Central memory CD8-positive, alpha-beta T cell (primary cell): Measurements from ENCODE around the gene BRD4.
A peak's percentile ranks its signal among the peaks of the same experiment; 100 is the strongest.
"Not testable (repeated sequence)": the region's sequence is repeated elsewhere in the genome, so short reads cannot be mapped to it uniquely, and the experiment has no call there.

Experiments used
- ATAC-seq: fragments of 150-1000 bp; cut with Tn5 transposase; replicated peaks from 2 replicates; pipeline ENCODE4 v1.10.0; 2022; ENCODE audit warnings: mild to moderate bottlenecking, moderate FRiP score, moderate number of reproducible peaks; ENCODE audit not compliant: poor library complexity, severe bottlenecking; ENCODE audit errors: extremely low read depth
- DNase-seq, 2 donors: peaks; one replicate each; pipeline ENCODE4 v3.0.0; 2021; ENCODE audit warnings: low spot score in 2 of 2
- H3K27ac Mint-ChIP-seq: one replicate; pipeline ENCODE4 v1.8.0; 2022; ENCODE audit warnings: low read depth, mild to moderate bottlenecking, moderate library complexity, mixed read lengths
- H3K27me3 Mint-ChIP-seq: one replicate; pipeline ENCODE4 v1.8.0; 2022; ENCODE audit warnings: mixed read lengths
- H3K36me3 Mint-ChIP-seq: one replicate; pipeline ENCODE4 v1.8.0; 2022; ENCODE audit warnings: mild to moderate bottlenecking, moderate library complexity, mixed read lengths; ENCODE audit not compliant: insufficient read depth
- H3K4me1 Mint-ChIP-seq: one replicate; pipeline ENCODE4 v1.8.0; 2022; ENCODE audit warnings: mixed read lengths
- H3K4me3 Mint-ChIP-seq: one replicate; pipeline ENCODE4 v1.8.0; 2022; ENCODE audit warnings: mild to moderate bottlenecking, moderate library complexity, mixed read lengths
- H3K9me3 Mint-ChIP-seq: one replicate; pipeline ENCODE4 v1.8.0; 2022; ENCODE audit warnings: mixed read lengths

BRD4 gene

DNA sequence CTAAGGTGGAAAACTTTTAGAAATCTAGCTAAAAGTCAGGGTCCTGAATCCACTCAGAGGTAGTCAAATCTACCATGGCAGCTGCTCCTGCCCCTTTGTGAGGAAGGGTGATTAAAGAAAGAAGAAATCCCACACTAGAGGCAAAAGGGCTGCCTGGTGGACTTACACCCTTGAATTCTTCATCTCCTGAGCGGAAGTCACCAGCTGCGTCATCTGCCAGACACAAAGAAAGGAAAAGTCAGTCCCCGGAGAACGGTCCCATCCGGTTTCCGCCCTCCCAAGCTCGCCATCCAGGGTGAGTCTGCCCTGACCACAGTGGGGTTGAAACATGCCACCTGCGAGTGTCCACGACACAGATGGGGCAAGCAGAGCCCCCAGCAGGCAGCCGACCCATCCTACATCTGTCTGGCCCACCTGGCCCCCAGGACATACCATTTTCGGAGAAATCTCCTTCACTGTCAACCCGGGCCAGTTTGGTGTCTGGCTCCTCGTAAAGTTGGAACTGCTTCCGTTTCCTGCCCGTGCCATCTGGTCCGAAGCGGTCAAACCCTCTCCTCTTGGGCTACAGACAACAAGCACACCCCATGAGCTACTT, 39.5 kb upstream of the BRD4 start:
- peaks cover 62% of the 10 kb centered on the region for H3K36me3 Mint-ChIP-seq
- ATAC-seq (no peak), DNase-seq (no peak)
- H3K27me3 Mint-ChIP-seq, result no peaks in the 10 kb centered on the region
- H3K9me3 Mint-ChIP-seq, result no peaks in the 10 kb centered on the region
- H3K4me3 Mint-ChIP-seq, result no peak overlapping the region
- no peak overlapping the region for H3K27ac Mint-ChIP-seq
- peaks cover 12% of the 10 kb centered on the region for H3K4me1 Mint-ChIP-seq

DNA sequence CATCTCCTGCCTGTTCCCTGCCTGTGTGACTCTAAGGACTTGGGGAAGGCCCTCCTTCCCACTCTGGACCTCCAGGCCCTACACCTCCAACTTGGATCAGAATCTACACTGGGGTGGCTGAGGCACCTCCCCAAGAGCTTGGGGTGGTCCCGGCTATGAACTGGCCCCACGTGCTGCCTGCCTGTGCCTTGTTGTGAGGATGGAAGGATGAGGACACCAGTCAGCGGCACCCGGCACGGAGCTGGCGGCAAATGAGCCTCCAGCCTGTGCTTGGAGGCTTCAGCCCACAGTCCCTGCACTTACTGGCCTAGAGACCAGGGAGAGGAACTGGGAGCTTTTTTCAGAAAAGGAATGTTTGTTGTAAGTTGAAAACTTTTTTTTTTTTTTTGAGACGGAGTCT, 38.8 kb upstream of the BRD4 start:
- ATAC-seq, result no peak
- Mint-ChIP-seq H3K9me3 (no peaks in the 10 kb centered on the region), H3K36me3 (peaks cover 69% of the 10 kb centered on the region), H3K4me3 (no peak overlapping the region), H3K27me3 (no peaks in the 10 kb centered on the region), H3K4me1 (peaks cover 7% of the 10 kb centered on the region), H3K27ac (no peak overlapping the region)
- DNase-seq, result no peak

DNA sequence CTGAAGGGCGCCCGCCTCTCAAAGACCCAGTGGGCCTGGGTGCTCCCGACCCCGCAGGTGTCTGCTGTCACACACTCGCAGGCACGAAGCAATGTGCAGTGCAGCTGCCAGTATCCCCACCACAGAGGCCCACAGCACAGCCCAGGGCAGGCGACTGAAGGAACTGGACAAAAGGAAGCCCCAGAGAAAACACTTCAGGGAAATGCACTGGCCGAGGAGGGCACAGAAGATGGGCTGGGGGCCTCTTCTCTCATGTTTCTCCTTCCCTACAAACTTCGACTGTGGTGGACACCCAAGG, 37.2 kb upstream of the BRD4 start:
- DNase-seq (no peak), ATAC-seq (no peak)
- Mint-ChIP-seq H3K4me1 (peaks cover 3% of the 10 kb centered on the region), H3K36me3 (peaks cover 79% of the 10 kb centered on the region), H3K27me3 (no peaks in the 10 kb centered on the region), H3K27ac (no peak overlapping the region), H3K4me3 (no peak overlapping the region), H3K9me3 (no peaks in the 10 kb centered on the region)

DNA sequence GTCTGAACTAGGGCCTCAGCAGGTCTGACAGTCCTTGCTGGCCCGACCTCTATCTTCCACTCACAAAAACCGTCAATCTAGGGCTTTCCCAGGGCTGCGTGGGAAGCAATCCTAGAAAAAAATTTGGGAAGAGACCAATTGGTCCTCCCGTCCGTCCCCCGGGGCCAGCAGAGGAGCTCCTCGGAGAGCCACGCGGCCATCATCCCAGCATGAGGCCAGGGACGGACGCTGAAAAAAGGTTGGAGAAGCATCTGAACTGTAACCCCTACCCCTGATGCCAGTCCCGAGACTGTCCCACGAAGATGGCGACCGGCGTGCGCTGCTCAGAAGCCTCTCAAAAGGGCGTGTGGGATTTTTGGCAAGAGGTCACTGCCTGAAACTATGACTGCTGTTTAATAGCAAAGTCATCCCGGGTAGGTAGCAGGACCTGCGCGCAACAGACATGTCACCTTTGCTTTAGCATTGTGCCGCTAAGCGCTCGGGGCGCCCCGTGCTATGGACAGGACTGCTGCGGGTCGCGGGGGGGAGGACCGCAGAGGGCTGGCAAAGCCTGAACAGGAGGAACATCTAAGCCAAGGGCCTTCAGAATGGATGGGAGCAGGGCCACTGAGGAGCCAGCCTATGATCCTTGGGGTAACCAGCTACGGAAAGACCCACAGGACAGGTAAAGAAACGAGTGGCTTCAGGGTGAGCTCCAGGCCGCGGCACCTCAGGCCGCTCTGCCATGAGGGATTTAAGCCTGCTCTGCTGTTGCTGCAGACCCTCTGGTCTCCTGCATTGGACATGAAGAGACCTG, 36.7 kb upstream of the BRD4 start:
- DNase-seq (no peak), ATAC-seq (no peak)
- Mint-ChIP-seq H3K4me3 (no peak overlapping the region), H3K36me3 (peaks cover 84% of the 10 kb centered on the region), H3K27ac (peak overlapping the region; percentile 80), H3K27me3 (no peaks in the 10 kb centered on the region), H3K9me3 (no peaks in the 10 kb centered on the region), H3K4me1 (no peaks in the 10 kb centered on the region)

DNA sequence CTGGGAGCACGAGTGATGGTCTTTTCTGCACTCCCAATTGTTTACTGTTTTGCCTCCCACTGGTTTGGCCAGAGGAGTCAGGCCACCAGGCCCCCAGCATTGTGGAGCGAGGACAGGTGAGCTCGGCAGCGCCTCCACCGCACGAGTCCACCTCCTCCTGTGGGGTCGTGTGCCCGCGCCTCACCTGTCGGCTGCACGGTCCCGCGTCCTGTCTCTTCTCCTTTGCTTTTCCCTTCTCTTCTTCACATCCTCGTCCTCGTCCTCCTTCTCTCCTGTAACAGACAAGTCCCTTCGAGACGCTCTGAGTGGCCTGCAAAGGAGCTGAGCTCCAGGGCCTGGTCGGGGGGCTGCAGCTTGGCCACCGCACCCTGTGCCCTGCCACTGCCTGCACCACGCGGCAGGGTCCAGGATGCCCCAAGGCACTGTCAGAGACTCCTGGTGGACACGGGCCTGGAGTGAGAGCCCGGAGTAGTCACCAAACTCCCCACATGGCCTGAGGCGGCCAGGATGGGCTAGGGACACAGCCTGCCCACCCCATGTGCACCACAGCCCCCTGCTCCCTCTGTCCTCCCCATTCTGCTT, 35.8 kb upstream of the BRD4 start:
- H3K4me3 Mint-ChIP-seq, result no peak overlapping the region
- DNase-seq (no peak), ATAC-seq (no peak)
- H3K9me3 Mint-ChIP-seq, result no peaks in the 10 kb centered on the region
- peaks cover 79% of the 10 kb centered on the region for H3K36me3 Mint-ChIP-seq
- no peaks in the 10 kb centered on the region for H3K27me3 Mint-ChIP-seq
- H3K4me1 Mint-ChIP-seq, result no peaks in the 10 kb centered on the region
- peak overlapping the region; percentile 80 for H3K27ac Mint-ChIP-seq

DNA sequence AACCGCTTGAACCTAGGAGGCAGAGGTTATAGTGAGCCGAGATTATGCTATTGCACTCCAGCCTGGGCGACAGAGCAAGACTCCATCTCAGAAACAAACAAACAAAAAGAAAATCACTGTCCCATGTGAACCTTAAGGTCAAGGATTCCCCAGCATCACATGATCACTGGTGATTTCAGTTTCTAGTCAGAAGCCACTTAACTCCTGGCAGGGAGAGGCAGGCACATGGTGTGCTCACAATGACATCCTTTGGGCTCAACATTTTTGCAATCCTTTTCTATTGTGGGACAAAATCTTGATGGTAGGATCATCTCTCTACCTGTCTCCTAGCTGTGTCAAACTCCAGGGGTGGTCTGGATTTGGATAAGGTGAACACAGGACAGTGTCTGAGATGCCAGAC, 35.1 kb upstream of the BRD4 start:
- Mint-ChIP-seq H3K4me3 (no peak overlapping the region), H3K9me3 (no peaks in the 10 kb centered on the region), H3K27me3 (no peaks in the 10 kb centered on the region), H3K4me1 (no peaks in the 10 kb centered on the region), H3K27ac (no peak overlapping the region), H3K36me3 (peaks cover 77% of the 10 kb centered on the region)
- ATAC-seq (no peak), DNase-seq (no peak)

DNA sequence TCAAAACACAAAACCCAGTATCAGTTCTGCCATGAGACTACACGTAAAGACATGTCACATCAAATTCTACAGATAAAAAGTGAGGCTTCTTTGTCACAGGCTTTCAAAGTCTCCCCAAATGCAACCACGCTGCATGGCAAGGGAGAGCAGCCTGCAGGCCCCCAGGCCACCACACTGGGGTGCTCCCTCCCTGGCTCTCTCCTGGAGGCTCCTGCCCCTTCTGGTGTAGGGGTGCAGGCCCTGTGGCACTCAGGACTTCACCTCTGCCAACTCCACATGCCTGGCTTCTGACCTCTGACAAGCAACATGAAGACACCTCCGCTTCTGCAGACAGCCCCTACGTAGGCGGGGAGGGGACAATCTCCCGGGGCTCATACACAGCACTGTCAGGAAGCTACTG, 32.9 kb upstream of the BRD4 start:
- H3K27me3 Mint-ChIP-seq, result no peaks in the 10 kb centered on the region
- H3K4me1 Mint-ChIP-seq, result peaks cover 4% of the 10 kb centered on the region
- H3K4me3 Mint-ChIP-seq, result no peak overlapping the region
- H3K36me3 Mint-ChIP-seq, result peaks cover 76% of the 10 kb centered on the region
- H3K9me3 Mint-ChIP-seq, result no peaks in the 10 kb centered on the region
- DNase-seq, result no peak
- peak overlapping the region; percentile 57 for H3K27ac Mint-ChIP-seq
- no peak for ATAC-seq

DNA sequence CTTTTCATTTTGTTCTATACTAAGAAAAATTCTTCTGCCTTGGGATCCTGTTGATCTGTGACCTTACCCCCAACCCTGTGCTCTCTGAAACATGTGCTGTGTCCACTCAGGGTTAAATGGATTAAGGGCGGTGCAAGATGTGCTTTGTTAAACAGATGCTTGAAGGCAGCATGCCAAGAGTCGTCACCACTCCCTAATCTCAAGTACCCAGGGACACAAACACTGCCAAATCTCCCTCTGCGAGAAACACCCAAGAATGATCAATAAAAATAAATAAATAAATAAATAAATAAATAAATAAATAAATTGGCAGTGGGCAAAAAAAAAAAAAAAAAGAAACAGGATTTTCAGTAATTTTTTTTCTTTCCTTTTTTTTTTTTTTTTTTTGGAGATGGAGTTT, 31.5 kb upstream of the BRD4 start:
- H3K27ac Mint-ChIP-seq, H3K4me3 Mint-ChIP-seq, H3K27me3 Mint-ChIP-seq, DNase-seq, H3K9me3 Mint-ChIP-seq, ATAC-seq: not testable (repeated sequence)
- H3K4me1 Mint-ChIP-seq, result peaks cover 12% of the 10 kb centered on the region
- H3K36me3 Mint-ChIP-seq, result peaks cover 79% of the 10 kb centered on the region

DNA sequence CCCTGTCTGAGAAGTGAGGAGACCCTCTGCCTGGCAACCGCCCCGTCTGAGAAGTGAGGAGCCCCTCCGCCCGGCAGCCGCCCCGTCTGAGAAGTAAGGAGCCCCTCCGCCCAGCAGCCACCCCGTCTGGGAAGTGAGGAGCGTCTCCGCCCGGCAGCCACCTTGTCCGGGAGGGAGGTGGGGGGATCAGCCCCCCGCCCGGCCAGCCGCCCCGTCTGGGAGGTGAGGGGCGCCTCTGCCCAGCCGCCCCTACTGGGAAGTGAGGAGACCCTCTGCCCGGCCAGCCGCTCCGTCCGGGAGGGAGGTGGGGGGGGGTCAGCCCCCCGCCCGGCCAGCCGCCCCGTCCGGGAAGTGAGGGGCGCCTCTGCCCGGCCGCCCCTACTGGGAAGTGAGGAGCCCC, 30.7 kb upstream of the BRD4 start:
- not testable (repeated sequence) for H3K27ac Mint-ChIP-seq, H3K27me3 Mint-ChIP-seq, DNase-seq, H3K9me3 Mint-ChIP-seq, H3K4me3 Mint-ChIP-seq, ATAC-seq
- Mint-ChIP-seq H3K4me1 (peaks cover 12% of the 10 kb centered on the region), H3K36me3 (peaks cover 79% of the 10 kb centered on the region)

DNA sequence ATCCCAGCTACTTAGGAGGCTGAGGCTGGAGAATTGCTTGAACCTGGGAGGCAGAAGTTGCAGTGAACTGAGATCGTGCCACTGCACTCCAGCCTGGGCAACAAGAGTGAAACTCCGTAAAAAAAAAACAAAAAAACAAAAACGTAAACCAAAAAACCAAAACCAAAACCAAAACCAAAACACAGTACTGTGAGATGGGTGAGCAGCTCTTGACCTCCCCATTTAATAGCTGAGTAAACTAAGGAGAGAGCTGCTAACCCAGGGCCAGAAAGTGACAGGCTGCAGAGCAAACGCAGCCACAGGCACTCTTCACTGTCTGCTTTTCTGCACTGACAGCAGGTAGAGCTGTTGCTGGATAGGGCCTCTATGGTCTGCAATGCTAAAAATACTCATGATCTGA, 27.7 kb upstream of the BRD4 start:
- not testable (repeated sequence) for DNase-seq, H3K27me3 Mint-ChIP-seq, H3K9me3 Mint-ChIP-seq, H3K4me3 Mint-ChIP-seq
- peaks cover 12% of the 10 kb centered on the region for H3K4me1 Mint-ChIP-seq
- ATAC-seq, result peak; percentile 62
- H3K36me3 Mint-ChIP-seq, result peaks cover 79% of the 10 kb centered on the region
- H3K27ac Mint-ChIP-seq, result peak overlapping the region; percentile 74

DNA sequence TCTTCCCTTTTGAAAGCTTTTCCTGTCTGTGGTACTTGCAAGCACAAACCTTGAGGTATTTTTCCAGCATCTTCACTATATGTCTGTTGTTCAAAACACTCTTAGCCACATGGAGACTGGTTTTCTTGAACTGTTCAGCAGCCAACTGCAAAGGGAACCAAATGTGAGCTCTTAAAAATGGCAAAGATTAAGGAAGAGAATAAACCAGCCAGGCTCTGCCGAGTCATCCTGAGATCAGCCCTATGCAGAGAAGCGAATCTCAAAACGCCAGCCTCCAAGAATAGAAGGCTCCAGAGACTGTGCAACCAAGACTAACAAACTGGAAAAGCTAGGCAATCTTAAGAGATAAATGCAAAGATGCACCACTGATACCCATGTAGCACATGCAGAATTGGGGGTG, 26.6 kb upstream of the BRD4 start:
- H3K27me3 Mint-ChIP-seq, result no peaks in the 10 kb centered on the region
- peak overlapping the region; percentile 72 for H3K27ac Mint-ChIP-seq
- H3K9me3 Mint-ChIP-seq, result no peaks in the 10 kb centered on the region
- no peak for DNase-seq
- H3K4me1 Mint-ChIP-seq, result peaks cover 12% of the 10 kb centered on the region
- ATAC-seq, result no peak
- no peak overlapping the region for H3K4me3 Mint-ChIP-seq
- H3K36me3 Mint-ChIP-seq, result peaks cover 81% of the 10 kb centered on the region

DNA sequence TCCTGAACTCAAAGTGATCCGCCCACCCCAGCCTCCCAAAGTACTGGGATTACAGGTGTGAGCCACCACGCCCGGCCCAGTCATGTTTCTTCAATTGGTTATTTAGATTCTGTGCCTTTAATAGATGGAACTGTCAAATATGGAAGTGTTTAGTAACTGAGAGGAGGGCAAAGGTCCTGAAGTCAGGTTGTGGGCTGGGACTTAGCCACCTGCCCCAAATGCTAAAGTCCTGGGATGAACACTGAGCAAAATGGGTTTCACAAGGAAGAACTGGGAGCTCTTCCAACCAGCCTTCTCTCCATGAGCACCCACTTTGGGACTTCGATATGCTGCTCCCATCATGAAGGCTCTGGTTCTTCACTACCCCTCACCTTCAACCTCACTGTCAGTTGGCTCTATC, 25.6 kb upstream of the BRD4 start:
- H3K27ac Mint-ChIP-seq, result peak overlapping the region; percentile 72
- H3K4me3 Mint-ChIP-seq, result no peak overlapping the region
- H3K9me3 Mint-ChIP-seq, result no peaks in the 10 kb centered on the region

DNA sequence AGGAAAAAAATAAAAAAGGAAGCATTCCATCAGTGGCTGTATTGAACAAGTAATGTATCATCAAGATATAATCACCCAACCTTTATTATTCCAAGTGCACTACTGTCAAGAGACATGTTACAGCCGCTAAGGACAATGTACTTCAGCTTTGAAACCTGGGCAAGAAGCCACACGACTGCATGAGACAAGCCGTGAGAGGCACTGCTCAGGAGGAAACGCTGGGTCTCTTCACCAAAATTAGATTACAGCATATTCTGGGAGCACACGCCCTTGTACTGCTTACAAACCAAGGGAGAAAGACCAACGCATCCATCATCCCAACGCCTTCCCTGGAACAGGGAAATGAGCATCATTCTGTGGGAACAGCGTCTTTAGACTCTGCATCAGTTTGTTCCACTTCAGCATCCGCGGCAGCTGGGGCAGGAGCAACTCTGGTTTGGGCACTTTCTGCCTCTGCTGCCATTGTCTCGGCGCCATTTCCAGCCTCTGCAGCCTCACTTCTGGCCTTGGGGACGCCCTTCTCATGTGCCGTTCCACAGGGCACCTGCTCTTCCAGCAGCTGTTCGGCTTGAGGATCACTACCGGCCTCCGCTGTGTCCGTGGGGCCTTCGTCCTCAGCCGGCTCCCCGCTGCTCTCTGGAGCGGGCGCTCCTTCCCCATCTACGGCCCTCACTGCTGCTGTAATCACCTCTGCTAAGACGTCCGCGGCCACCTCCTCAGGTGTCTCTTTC, 22.4 kb upstream of the BRD4 start:
- ATAC-seq (no peak), DNase-seq (no peak)
- Mint-ChIP-seq H3K4me1 (peaks cover 5% of the 10 kb centered on the region), H3K36me3 (peaks cover 59% of the 10 kb centered on the region), H3K4me3 (no peak overlapping the region), H3K9me3 (no peaks in the 10 kb centered on the region), H3K27ac (no peak overlapping the region), H3K27me3 (no peaks in the 10 kb centered on the region)

More for the DNA sequence above, 25.6 kb upstream of the BRD4 start:
- Mint-ChIP-seq H3K27me3 (no peaks in the 10 kb centered on the region), H3K36me3 (peaks cover 80% of the 10 kb centered on the region), H3K4me1 (peaks cover 12% of the 10 kb centered on the region)
- ATAC-seq (no peak), DNase-seq (no peak)
